ENCODE data around the gene AMACR.

The AMACR gene

DNA sequence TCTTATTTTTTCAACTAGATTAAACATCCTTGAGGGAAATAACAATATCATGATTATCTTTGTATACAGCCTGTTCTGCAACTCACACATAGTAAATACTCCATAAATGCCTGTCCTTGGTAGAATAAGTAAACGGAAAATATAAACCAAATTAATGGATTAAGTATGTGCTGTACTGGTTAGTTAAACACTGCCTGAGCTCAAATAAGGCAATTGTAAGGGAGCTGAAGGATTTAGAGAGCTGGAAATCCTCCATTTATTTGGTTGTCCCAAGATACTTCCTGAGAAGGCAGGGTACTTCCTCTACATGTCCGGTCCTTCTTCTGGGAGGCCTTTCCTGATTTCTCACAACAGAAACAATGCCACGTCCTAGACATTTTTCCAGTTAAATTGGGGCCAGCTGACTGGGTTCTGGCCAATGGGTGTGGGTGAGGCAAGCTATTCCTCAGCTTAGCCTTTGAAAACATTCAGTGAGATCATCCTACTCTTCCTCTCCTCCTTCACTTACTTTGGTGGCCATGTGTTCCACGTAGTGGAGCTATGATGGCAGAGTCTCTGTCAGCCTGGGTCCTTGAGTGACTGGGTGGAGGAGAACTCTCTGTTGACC lies 43.6 kb upstream of the AMACR start:
- TF ChIP-seq CREB1 (IDR thresholded peaks at IDR 0.05; ENCODE audit: low read depth) (no peak), TEAD4 (IDR thresholded peaks at IDR 0.05) (no peak), YY1 (IDR thresholded peaks at IDR 0.05; ENCODE audit: low read depth) (no peak), CEBPB (IDR thresholded peaks at IDR 0.05) (no peak), TCF12 (IDR thresholded peaks at IDR 0.05; ENCODE audit: low read depth) (no peak), FOXM1 (IDR thresholded peaks at IDR 0.05; ENCODE audit: borderline replicate concordance, low read depth) (no peak), EP300 (IDR thresholded peaks at IDR 0.05; ENCODE audit: borderline replicate concordance) (no peak), RAD21 (IDR thresholded peaks at IDR 0.05; ENCODE audit: low read depth) (no peak), ZBTB7A (IDR thresholded peaks at IDR 0.05; ENCODE audit: low read depth) (no peak), NFIC (IDR thresholded peaks at IDR 0.05) (no peak), EGR1 (IDR thresholded peaks at IDR 0.05) (no peak), TAF1 (IDR thresholded peaks at IDR 0.05; ENCODE audit: low read depth) (no peak)
- TF ChIP-seq, protein P1, sequence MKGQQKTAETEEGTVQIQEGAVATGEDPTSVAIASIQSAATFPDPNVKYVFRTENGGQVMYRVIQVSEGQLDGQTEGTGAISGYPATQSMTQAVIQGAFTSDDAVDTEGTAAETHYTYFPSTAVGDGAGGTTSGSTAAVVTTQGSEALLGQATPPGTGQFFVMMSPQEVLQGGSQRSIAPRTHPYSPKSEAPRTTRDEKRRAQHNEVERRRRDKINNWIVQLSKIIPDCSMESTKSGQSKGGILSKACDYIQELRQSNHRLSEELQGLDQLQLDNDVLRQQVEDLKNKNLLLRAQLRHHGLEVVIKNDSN (IDR thresholded peaks at IDR 0.05): no peak
- TF ChIP-seq, protein P2, sequence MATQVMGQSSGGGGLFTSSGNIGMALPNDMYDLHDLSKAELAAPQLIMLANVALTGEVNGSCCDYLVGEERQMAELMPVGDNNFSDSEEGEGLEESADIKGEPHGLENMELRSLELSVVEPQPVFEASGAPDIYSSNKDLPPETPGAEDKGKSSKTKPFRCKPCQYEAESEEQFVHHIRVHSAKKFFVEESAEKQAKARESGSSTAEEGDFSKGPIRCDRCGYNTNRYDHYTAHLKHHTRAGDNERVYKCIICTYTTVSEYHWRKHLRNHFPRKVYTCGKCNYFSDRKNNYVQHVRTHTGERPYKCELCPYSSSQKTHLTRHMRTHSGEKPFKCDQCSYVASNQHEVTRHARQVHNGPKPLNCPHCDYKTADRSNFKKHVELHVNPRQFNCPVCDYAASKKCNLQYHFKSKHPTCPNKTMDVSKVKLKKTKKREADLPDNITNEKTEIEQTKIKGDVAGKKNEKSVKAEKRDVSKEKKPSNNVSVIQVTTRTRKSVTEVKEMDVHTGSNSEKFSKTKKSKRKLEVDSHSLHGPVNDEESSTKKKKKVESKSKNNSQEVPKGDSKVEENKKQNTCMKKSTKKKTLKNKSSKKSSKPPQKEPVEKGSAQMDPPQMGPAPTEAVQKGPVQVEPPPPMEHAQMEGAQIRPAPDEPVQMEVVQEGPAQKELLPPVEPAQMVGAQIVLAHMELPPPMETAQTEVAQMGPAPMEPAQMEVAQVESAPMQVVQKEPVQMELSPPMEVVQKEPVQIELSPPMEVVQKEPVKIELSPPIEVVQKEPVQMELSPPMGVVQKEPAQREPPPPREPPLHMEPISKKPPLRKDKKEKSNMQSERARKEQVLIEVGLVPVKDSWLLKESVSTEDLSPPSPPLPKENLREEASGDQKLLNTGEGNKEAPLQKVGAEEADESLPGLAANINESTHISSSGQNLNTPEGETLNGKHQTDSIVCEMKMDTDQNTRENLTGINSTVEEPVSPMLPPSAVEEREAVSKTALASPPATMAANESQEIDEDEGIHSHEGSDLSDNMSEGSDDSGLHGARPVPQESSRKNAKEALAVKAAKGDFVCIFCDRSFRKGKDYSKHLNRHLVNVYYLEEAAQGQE (IDR thresholded peaks at IDR 0.05; ENCODE audit: low read depth): no peak
- TF ChIP-seq, protein P3, sequence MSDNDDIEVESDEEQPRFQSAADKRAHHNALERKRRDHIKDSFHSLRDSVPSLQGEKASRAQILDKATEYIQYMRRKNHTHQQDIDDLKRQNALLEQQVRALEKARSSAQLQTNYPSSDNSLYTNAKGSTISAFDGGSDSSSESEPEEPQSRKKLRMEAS (IDR thresholded peaks at IDR 0.05): no peak

DNA sequence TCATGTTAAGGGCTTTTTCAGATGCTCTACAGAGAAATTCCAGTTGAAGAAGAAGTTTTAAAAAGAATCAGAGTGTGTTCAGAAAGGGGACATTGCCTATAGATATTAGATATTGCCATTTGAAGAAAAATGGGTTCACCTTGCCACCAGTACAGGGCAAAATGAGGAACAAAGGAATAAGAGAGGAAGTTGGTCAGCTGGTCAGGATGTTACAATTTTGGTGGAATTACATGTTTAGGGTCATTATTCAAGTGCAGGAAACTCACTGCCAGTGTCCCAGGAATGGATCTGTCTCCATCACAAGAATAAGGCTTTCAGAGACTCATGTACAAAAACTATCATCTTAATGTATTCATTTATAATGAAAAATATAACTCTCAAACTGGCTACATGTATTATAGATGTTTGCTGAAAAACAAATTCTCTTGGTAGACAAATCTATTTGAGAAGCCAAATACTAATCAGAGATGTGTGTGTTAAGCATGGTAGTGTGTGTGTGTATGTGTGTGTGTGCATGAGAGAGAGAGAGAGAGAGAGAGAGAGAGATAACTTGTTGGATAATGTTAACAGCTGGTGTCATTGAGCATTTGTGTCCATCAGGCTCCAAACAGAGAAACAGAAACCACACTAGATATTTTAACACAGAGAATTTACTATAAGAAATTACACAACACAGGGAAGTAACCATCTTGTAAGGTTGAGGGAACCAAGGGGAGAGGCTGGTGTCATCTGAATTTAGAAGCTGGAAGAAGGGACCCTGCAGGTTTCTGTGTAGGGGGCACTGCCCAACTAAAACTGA lies 40.1 kb upstream of the AMACR start:
- TF ChIP-seq EGR1 (IDR thresholded peaks at IDR 0.05): no peak
- no peak for TF ChIP-seq YY1 (IDR thresholded peaks at IDR 0.05; ENCODE audit: low read depth)
- TF ChIP-seq, protein P1 (IDR thresholded peaks at IDR 0.05): no peak
- no peak for TF ChIP-seq ZBTB7A (IDR thresholded peaks at IDR 0.05; ENCODE audit: low read depth)
- no peak for TF ChIP-seq FOXM1 (IDR thresholded peaks at IDR 0.05; ENCODE audit: borderline replicate concordance, low read depth)

DNA sequence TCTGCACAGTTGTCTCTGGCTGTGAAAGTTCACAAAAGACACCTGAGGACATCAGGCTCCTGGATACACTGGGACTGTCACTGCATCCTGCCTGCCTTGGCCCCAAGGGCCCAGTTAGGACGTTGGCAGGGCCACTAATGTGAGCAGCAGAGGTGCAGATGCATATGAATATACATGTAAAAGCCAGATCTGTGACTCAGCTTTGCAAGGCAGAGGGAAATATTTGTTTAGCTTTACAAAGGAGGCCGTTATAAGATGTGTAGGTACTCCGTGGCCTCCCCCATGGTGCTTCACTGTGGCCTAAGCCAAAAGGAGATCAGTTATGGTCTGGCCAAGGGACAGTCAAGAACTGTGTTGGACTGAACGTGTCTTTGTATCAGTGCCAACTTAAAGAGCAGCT lies 39.3 kb upstream of the AMACR start:
- TF ChIP-seq, protein P1 (IDR thresholded peaks at IDR 0.05): no peak
- no peak for TF ChIP-seq YY1 (IDR thresholded peaks at IDR 0.05; ENCODE audit: low read depth)
- no peak for TF ChIP-seq EP300 (IDR thresholded peaks at IDR 0.05; ENCODE audit: borderline replicate concordance)
- no peak for TF ChIP-seq CEBPB (IDR thresholded peaks at IDR 0.05)
- TF ChIP-seq ZBTB7A (IDR thresholded peaks at IDR 0.05; ENCODE audit: low read depth): no peak
- no peak for TF ChIP-seq CREB1 (IDR thresholded peaks at IDR 0.05; ENCODE audit: low read depth)
- TF ChIP-seq, protein P2 (IDR thresholded peaks at IDR 0.05; ENCODE audit: low read depth): no peak
- TF ChIP-seq, protein P3 (IDR thresholded peaks at IDR 0.05): no peak
- TF ChIP-seq RAD21 (IDR thresholded peaks at IDR 0.05; ENCODE audit: low read depth): no peak
- no peak for TF ChIP-seq TAF1 (IDR thresholded peaks at IDR 0.05; ENCODE audit: low read depth)

DNA sequence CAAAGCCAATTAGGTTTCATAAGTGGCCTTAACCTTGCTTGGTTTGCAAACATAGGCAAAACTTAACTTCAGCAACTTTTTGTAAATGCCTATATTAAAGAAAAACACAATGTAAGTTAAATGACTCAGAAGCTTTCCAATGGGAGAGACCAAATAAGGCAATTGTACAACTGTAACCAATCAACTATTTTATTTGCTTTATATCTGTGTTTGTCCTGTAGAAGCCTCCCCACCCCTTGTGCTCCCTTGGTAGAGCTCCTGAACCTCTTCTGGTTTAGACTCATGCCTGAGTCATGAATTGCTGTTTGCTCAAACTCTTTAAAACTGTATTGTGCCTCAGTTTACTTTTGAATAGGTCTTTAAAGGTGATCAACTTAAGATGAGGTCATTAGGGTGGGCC lies 38.1 kb upstream of the AMACR start:
- TF ChIP-seq, protein P2 (IDR thresholded peaks at IDR 0.05; ENCODE audit: low read depth): no peak
- no peak for TF ChIP-seq YY1 (IDR thresholded peaks at IDR 0.05; ENCODE audit: low read depth)
- no peak for TF ChIP-seq ZBTB7A (IDR thresholded peaks at IDR 0.05; ENCODE audit: low read depth)
